ENCODE measurements around the gene SLIT3. TPM values are rescaled to one million over a fixed set of nuclear protein-coding genes. Genes with fewer than 3 reads are reported as not detected.

Gene SLIT3
- total and polyA plus RNA-seq, 4 donors, result 4.6 to 48.5 (median 19.8) TPM

GRCh38 chr5:168975331-168975730 is 325.6 kb downstream of the SLIT3 start:
- Histone ChIP-seq H3K9me3 (ENCODE audit: control insufficient read depth in 4 of 4, insufficient read depth in 3 of 4, low read length in 3 of 4) (no peaks in the 10 kb centered on the region), H3K4me3 (no peak overlapping the region), H3K9ac (ENCODE audit: insufficient read depth in 1 of 2, low read length in 2 of 2) (no peak overlapping the region), H3K36me3 (ENCODE audit: control insufficient read depth in 4 of 4, insufficient read depth in 4 of 4, low read length in 4 of 4) (no peaks in the 10 kb centered on the region), H3K27ac (ENCODE audit: low read depth in 1 of 2, low read length in 1 of 2) (no peak overlapping the region), H3K27me3 (ENCODE audit: control insufficient read depth in 3 of 3, insufficient read depth in 3 of 3, low read length in 2 of 3) (no peaks in the 10 kb centered on the region), H3K4me1 (ENCODE audit: control insufficient read depth in 5 of 5, insufficient read depth in 5 of 5, low read length in 5 of 5) (peaks cover 3 to 44% (median 18%) of the 10 kb centered on the region in 5 donors)
- DNase-seq (no peak), ATAC-seq (ENCODE audit: insufficient read depth, low FRiP score) (no peak)
- TF ChIP-seq CTCF (IDR thresholded peaks at IDR 0.05; ENCODE audit: control extremely low read depth, extremely low read depth), result no peak
- 68 to 73% methylated on average over 3 of the region's 3 CpGs for WGBS, 2 donors

GRCh38 chr5:168974082-168974481 is 326.9 kb downstream of the SLIT3 start:
- H3K36me3 ChIP-seq (ENCODE audit: control insufficient read depth in 4 of 4, insufficient read depth in 4 of 4, low read length in 4 of 4), result no peaks in the 10 kb centered on the region
- ATAC-seq (ENCODE audit: insufficient read depth, low FRiP score), result no peak
- H3K4me3 ChIP-seq, result no peak overlapping the region
- H3K27me3 ChIP-seq (ENCODE audit: control insufficient read depth in 3 of 3, insufficient read depth in 3 of 3, low read length in 2 of 3), result no peaks in the 10 kb centered on the region
- no peaks in the 10 kb centered on the region for H3K9me3 ChIP-seq (ENCODE audit: control insufficient read depth in 4 of 4, insufficient read depth in 3 of 4, low read length in 3 of 4)
- H3K9ac ChIP-seq (ENCODE audit: insufficient read depth in 1 of 2, low read length in 2 of 2), result no peak overlapping the region
- 74 to 91% methylated on average over 2 of the region's 2 CpGs for WGBS, 2 donors
- peaks cover 3 to 44% (median 11%) of the 10 kb centered on the region in 5 donors for H3K4me1 ChIP-seq (ENCODE audit: control insufficient read depth in 5 of 5, insufficient read depth in 5 of 5, low read length in 5 of 5)
- H3K27ac ChIP-seq (ENCODE audit: low read depth in 1 of 2, low read length in 1 of 2), result no peak overlapping the region
- DNase-seq, result peak in 1 of 3 donors; percentile 25
- TF ChIP-seq CTCF (IDR thresholded peaks at IDR 0.05; ENCODE audit: control extremely low read depth, extremely low read depth), result no peak

GRCh38 chr5:168972731-168973130 is 328.2 kb downstream of the SLIT3 start:
- no peak for TF ChIP-seq CTCF (IDR thresholded peaks at IDR 0.05; ENCODE audit: control extremely low read depth, extremely low read depth)
- Histone ChIP-seq H3K9ac (ENCODE audit: insufficient read depth in 1 of 2, low read length in 2 of 2) (no peak overlapping the region), H3K9me3 (ENCODE audit: control insufficient read depth in 4 of 4, insufficient read depth in 3 of 4, low read length in 3 of 4) (no peaks in the 10 kb centered on the region), H3K36me3 (ENCODE audit: control insufficient read depth in 4 of 4, insufficient read depth in 4 of 4, low read length in 4 of 4) (no peaks in the 10 kb centered on the region), H3K4me1 (ENCODE audit: control insufficient read depth in 5 of 5, insufficient read depth in 5 of 5, low read length in 5 of 5) (peaks cover 3 to 43% (median 10%) of the 10 kb centered on the region in 5 donors), H3K4me3 (no peak overlapping the region), H3K27me3 (ENCODE audit: control insufficient read depth in 3 of 3, insufficient read depth in 3 of 3, low read length in 2 of 3) (no peaks in the 10 kb centered on the region), H3K27ac (ENCODE audit: low read depth in 1 of 2, low read length in 1 of 2) (no peak overlapping the region)
- DNase-seq (peak; percentile 83 to 94 (median 89)), ATAC-seq (ENCODE audit: insufficient read depth, low FRiP score) (no peak)
- WGBS, 2 donors, result 37 to 62% methylated on average over 3 of the region's 3 CpGs

- Histone ChIP-seq H3K4me3 (no peak overlapping the region), H3K36me3 (ENCODE audit: control insufficient read depth in 4 of 4, insufficient read depth in 4 of 4, low read length in 4 of 4) (no peaks in the 10 kb centered on the region), H3K27me3 (ENCODE audit: control insufficient read depth in 3 of 3, insufficient read depth in 3 of 3, low read length in 2 of 3) (no peaks in the 10 kb centered on the region), H3K9ac (ENCODE audit: insufficient read depth in 1 of 2, low read length in 2 of 2) (no peak overlapping the region), H3K27ac (ENCODE audit: low read depth in 1 of 2, low read length in 1 of 2) (no peak overlapping the region), H3K4me1 (ENCODE audit: control insufficient read depth in 5 of 5, insufficient read depth in 5 of 5, low read length in 5 of 5) (peaks cover 3 to 32% (median 10%) of the 10 kb centered on the region in 5 donors), H3K9me3 (ENCODE audit: control insufficient read depth in 4 of 4, insufficient read depth in 3 of 4, low read length in 3 of 4) (no peaks in the 10 kb centered on the region)
- WGBS, 2 donors, result 84 to 92% methylated on average over 4 of the region's 4 CpGs
- DNase-seq (no peak), ATAC-seq (ENCODE audit: insufficient read depth, low FRiP score) (no peak)
- TF ChIP-seq CTCF (IDR thresholded peaks at IDR 0.05; ENCODE audit: control extremely low read depth, extremely low read depth), result no peak
These were observed 329.8 kb downstream of the SLIT3 start for GRCh38 chr5:168971100-168971499.
